Neural progenitor cell (in vitro differentiated cells): Measurements from ENCODE around the gene DNTTIP2.

ENCODE experiments used
- EZH2 ChIP-seq: fragments of 200-600 bp; sonication (generic); IDR thresholded peaks from 2 replicates; pipeline ENCODE4 v1.6.1; 2017; ENCODE audit warnings: antibody characterized with exemption, mild to moderate bottlenecking, moderate library complexity
- EZH2phosphoT487 ChIP-seq: fragments of 200-600 bp; sonication (generic); IDR thresholded peaks from 2 replicates; pipeline ENCODE4 v1.6.1; 2017; ENCODE audit warnings: antibody characterized with exemption
- TF ChIP-seq, protein P1 (sequence below): fragments of 200-600 bp; sonication (generic); IDR thresholded peaks from 2 replicates; pipeline ENCODE4 v1.5.1; 2017; ENCODE audit warnings: antibody characterized with exemption, mild to moderate bottlenecking

DNA sequence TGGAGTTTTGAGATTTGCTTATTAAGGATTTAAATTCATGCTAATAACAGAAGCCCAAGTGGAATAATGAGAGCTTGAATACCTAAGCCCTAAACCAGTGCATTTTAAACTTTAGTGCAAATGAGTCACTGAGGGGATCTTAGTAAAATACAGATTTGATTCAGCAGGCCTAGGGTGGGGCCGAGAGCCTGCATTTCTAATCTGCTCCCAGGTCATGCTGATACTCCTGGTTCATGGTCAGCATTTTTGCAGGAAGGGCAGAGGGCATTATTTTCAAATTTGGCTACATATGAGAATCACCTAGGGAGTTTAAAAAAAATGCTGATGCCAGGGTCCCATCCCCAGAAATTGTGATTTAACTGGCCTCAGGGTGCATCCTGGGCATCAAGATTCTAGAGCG is 39.3 kb downstream of the DNTTIP2 start:
- TF ChIP-seq, protein P1, sequence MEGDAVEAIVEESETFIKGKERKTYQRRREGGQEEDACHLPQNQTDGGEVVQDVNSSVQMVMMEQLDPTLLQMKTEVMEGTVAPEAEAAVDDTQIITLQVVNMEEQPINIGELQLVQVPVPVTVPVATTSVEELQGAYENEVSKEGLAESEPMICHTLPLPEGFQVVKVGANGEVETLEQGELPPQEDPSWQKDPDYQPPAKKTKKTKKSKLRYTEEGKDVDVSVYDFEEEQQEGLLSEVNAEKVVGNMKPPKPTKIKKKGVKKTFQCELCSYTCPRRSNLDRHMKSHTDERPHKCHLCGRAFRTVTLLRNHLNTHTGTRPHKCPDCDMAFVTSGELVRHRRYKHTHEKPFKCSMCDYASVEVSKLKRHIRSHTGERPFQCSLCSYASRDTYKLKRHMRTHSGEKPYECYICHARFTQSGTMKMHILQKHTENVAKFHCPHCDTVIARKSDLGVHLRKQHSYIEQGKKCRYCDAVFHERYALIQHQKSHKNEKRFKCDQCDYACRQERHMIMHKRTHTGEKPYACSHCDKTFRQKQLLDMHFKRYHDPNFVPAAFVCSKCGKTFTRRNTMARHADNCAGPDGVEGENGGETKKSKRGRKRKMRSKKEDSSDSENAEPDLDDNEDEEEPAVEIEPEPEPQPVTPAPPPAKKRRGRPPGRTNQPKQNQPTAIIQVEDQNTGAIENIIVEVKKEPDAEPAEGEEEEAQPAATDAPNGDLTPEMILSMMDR = no peak
- TF ChIP-seq EZH2phosphoT487 = no peak
- no peak for TF ChIP-seq EZH2
